ENCODE results near the gene ADAM22. TPM values are rescaled to one million over a fixed set of nuclear protein-coding genes. Genes with fewer than 3 reads are reported as not detected.

Gene ADAM22
- total and polyA plus RNA-seq, 2 donors (not counting 1 experiment from before 2014, with no cell fraction given), result 0.30 to 1.8 TPM

GRCh38 chr7:88042157-88042556 lies 108.1 kb downstream of the ADAM22 start:
- Histone ChIP-seq H3K27ac (ENCODE audit: low read length in 2 of 2) (no peak overlapping the region), H3K4me2 (replicated peaks; ENCODE audit: low read depth, low read length, poor library complexity, severe bottlenecking) (no peak overlapping the region), H3K9me3 (ENCODE audit: control extremely low read depth in 1 of 3, control insufficient read depth in 2 of 3, insufficient read depth in 1 of 3, low read length in 2 of 3) (no peaks in the 10 kb centered on the region), H3K79me2 (ENCODE audit: control insufficient read depth, insufficient read depth, low read length) (no peaks in the 10 kb centered on the region), H2AFZ (ENCODE audit: insufficient read depth, low read depth, low read length, poor library complexity, severe bottlenecking) (no peak overlapping the region), H3K4me3 (ENCODE audit: control extremely low read depth in 1 of 5, extremely low read depth in 1 of 5, insufficient read depth in 1 of 5, low read depth in 2 of 5, low read length in 4 of 5) (no peak overlapping the region), H3K9ac (ENCODE audit: low read length) (no peak overlapping the region), H3K4me1 (ENCODE audit: control insufficient read depth in 2 of 2, insufficient read depth in 2 of 2, low read length in 2 of 2) (no peaks in the 10 kb centered on the region), H3K36me3 (replicated peaks in 1 of 2; ENCODE audit: control extremely low read depth in 1 of 2, control insufficient read depth in 1 of 2, extremely low read depth in 1 of 2, insufficient read depth in 2 of 2, low read length in 1 of 2) (no peaks in the 10 kb centered on the region), H3K27me3 (replicated peaks in 1 of 4; ENCODE audit: control extremely low read depth in 1 of 4, control insufficient read depth in 3 of 4, insufficient read depth in 4 of 4, low read length in 3 of 4) (no peaks in the 10 kb centered on the region), H4K20me1 (ENCODE audit: control insufficient read depth, insufficient read depth, low read length, poor library complexity, severe bottlenecking) (no peaks in the 10 kb centered on the region)
- DNase-seq (no peak), ATAC-seq (ENCODE audit: low read depth) (no peak)
- POLR2A ChIA-PET, result no interaction called here
- H3K27me3 Mint-ChIP-seq, result no peaks in the 10 kb centered on the region
- H3K4me3 Mint-ChIP-seq, result no peak overlapping the region
- H3K27ac Mint-ChIP-seq, result no peak overlapping the region
- TF ChIP-seq EZH2 (IDR thresholded peaks at IDR 0.05; ENCODE audit: borderline replicate concordance, insufficient read depth, low read depth, low read length, poor library complexity, severe bottlenecking) (no peak), CTCF (IDR thresholded peaks at IDR 0.05) (no peak)
- intact Hi-C loops (cut with micrococcal nuclease), result no loop called here
- H3K4me1 Mint-ChIP-seq, result peaks cover 5% of the 10 kb centered on the region
- no peaks in the 10 kb centered on the region for H3K9me3 Mint-ChIP-seq (ENCODE audit: insufficient read depth)
- CTCF ChIA-PET, result interaction anchor here (0.8 kb wide), 1 partner anchor 9 kb away, joined by 3 read pairs; no protein-coding TSS in a partner anchor

GRCh38 chr7:88042803-88043202 lies 108.8 kb downstream of the ADAM22 start:
- H3K27ac ChIP-seq (ENCODE audit: low read length in 2 of 2), result no peak overlapping the region
- Mint-ChIP-seq H3K27me3 (no peaks in the 10 kb centered on the region), H3K9me3 (ENCODE audit: insufficient read depth) (no peaks in the 10 kb centered on the region), H3K27ac (no peak overlapping the region), H3K4me3 (no peak overlapping the region), H3K4me1 (peaks cover 5% of the 10 kb centered on the region)
- intact Hi-C loops (cut with micrococcal nuclease), result no loop called here
- no peaks in the 10 kb centered on the region for H3K36me3 ChIP-seq (replicated peaks in 1 of 2; ENCODE audit: control extremely low read depth in 1 of 2, control insufficient read depth in 1 of 2, extremely low read depth in 1 of 2, insufficient read depth in 2 of 2, low read length in 1 of 2)
- H3K27me3 ChIP-seq (replicated peaks in 1 of 4; ENCODE audit: control extremely low read depth in 1 of 4, control insufficient read depth in 3 of 4, insufficient read depth in 4 of 4, low read length in 3 of 4), result no peaks in the 10 kb centered on the region
- ChIA-PET CTCF (no interaction called here), POLR2A (no interaction called here)
- WGBS (ENCODE audit: insufficient coverage), result 80% methylated on average over 1 of the region's 1 CpG
- H3K4me1 ChIP-seq (ENCODE audit: control insufficient read depth in 2 of 2, insufficient read depth in 2 of 2, low read length in 2 of 2), result no peaks in the 10 kb centered on the region
- no peaks in the 10 kb centered on the region for H4K20me1 ChIP-seq (ENCODE audit: control insufficient read depth, insufficient read depth, low read length, poor library complexity, severe bottlenecking)
- no peak overlapping the region for H2AFZ ChIP-seq (ENCODE audit: insufficient read depth, low read depth, low read length, poor library complexity, severe bottlenecking)
- DNase-seq (no peak), ATAC-seq (ENCODE audit: low read depth) (no peak)
- TF ChIP-seq EZH2 (IDR thresholded peaks at IDR 0.05; ENCODE audit: borderline replicate concordance, insufficient read depth, low read depth, low read length, poor library complexity, severe bottlenecking), result no peak
- no peak for TF ChIP-seq CTCF (IDR thresholded peaks at IDR 0.05)
- H3K4me3 ChIP-seq (ENCODE audit: control extremely low read depth in 1 of 5, extremely low read depth in 1 of 5, insufficient read depth in 1 of 5, low read depth in 2 of 5, low read length in 4 of 5), result no peak overlapping the region
- H3K9me3 ChIP-seq (ENCODE audit: control extremely low read depth in 1 of 3, control insufficient read depth in 2 of 3, insufficient read depth in 1 of 3, low read length in 2 of 3), result no peaks in the 10 kb centered on the region
- H3K4me2 ChIP-seq (replicated peaks; ENCODE audit: low read depth, low read length, poor library complexity, severe bottlenecking), result no peak overlapping the region
- no peak overlapping the region for H3K9ac ChIP-seq (ENCODE audit: low read length)
- no peaks in the 10 kb centered on the region for H3K79me2 ChIP-seq (ENCODE audit: control insufficient read depth, insufficient read depth, low read length)
